Gastrocnemius medialis (tissue), 4 donors: ENCODE data around the gene MROH8. TPM values are rescaled to one million over a fixed set of nuclear protein-coding genes. Genes with fewer than 3 reads are reported as not detected.
"Not testable (repeated sequence)": the region's sequence is repeated elsewhere in the genome, so short reads cannot be mapped to it uniquely, and the experiment has no call there.

Experiments used
- ATAC-seq, 2 donors: fragments of 150-250 bp; one replicate each; pipeline ENCODE4 v1.9.1; 2016
- DNase-seq, 2 donors: peaks; one replicate each; pipeline ENCODE4 v3.0.0-alpha.2; 2019
- H3K27ac ChIP-seq, 4 donors: fragments of 200-600 bp; sonication (generic); 1 replicate in 1 of 4; 2 replicates in 3 of 4; pipeline ENCODE4 v1.5.1; 2016 to 2018; ENCODE audit warnings: mild to moderate bottlenecking in 2 of 4, moderate library complexity in 1 of 4
- H3K27me3 ChIP-seq, 3 donors: fragments of 200-600 bp; sonication (generic) in 2 of 3; 1 replicate in 1 of 3; 2 replicates in 2 of 3; pipeline versions ENCODE4 v1.5.1 to v1.6.0; 2016 to 2019; ENCODE audit warnings: mild to moderate bottlenecking in 1 of 3, moderate library complexity in 1 of 3
- H3K36me3 ChIP-seq, 2 donors: fragments of 200-600 bp; sonication (generic) in 1 of 2; one replicate each; pipeline ENCODE4 v1.5.1; 2017 to 2018
- H3K4me1 ChIP-seq, 2 donors: fragments of 200-600 bp; sonication (generic) in 1 of 2; one replicate each; pipeline ENCODE4 v1.5.1; 2016 to 2017; ENCODE audit warnings: mild to moderate bottlenecking in 2 of 2
- H3K4me3 ChIP-seq, 4 donors: fragments of 200-600 bp; sonication (generic) in 3 of 4; 1 replicate in 1 of 4; 2 replicates in 3 of 4; pipeline ENCODE4 v1.5.1; 2016 to 2019; ENCODE audit warnings: mild to moderate bottlenecking in 2 of 4
- H3K9me3 ChIP-seq, 3 donors: fragments of 200-600 bp; sonication (generic) in 2 of 3; 1 replicate in 1 of 3; 2 replicates in 2 of 3; pipeline ENCODE4 v1.5.1; 2016 to 2019
- CTCF ChIP-seq, 5 experiments: fragments of 450-650 bp in 3 of 5; fragments of 200-600 bp in 2 of 5; sonication (generic) in 2 of 5; IDR thresholded peaks in 4 of 5; conservative IDR thresholded peaks in 1 of 5; 1 replicate in 4 of 5; 2 replicates in 1 of 5; pipeline ENCODE4 v1.5.1; 2016 to 2019; ENCODE audit warnings: antibody characterized with exemption in 5 of 5, mild to moderate bottlenecking in 3 of 5, moderate library complexity in 3 of 5
- POLR2A ChIP-seq, 2 donors: fragments of 450-650 bp; IDR thresholded peaks; one replicate each; pipeline ENCODE4 v1.6.1; 2017; ENCODE audit warnings: antibody characterized with exemption in 2 of 2, mild to moderate bottlenecking in 2 of 2, moderate library complexity in 2 of 2
- in situ Hi-C, 4 donors: fragments of 200-750 bp; cut with MboI; loops; one replicate each; pipeline versions ENCODE4 v1.15.0 to v1.8.0; 2017; ENCODE audit warnings: low sequenced_read_pairs in 4 of 4
- intact Hi-C: fragments of 100-400 bp; cut with DNase I; formaldehyde crosslinking; loops from one replicate; pipeline ENCODE4 v1.15.1; 2023; ENCODE audit warnings: low total_unique reads
- total RNA-seq, 4 donors: library from RNA; depleted of rRNA; stranded (reverse); fragments of >200 nt; gene quantifications; one replicate each; pipeline versions ENCODE4 v1.1.0 to v1.2.3, GENCODE V29; 2016

Gene MROH8
- total RNA-seq, 4 donors from 2014 or later, result 1.4 to 4.4 (median 3.0) TPM

- ATAC-seq, result no peak
- TF ChIP-seq POLR2A (IDR thresholded peaks at IDR 0.05), result no peak
- TF ChIP-seq CTCF (IDR thresholded peaks at IDR 0.05 in 4 of 5, conservative IDR thresholded peaks at IDR 0.05 in 1 of 5), result no peak
- H3K4me3 ChIP-seq, result no peak overlapping the region
- no peaks in the 10 kb centered on the region for H3K27me3 ChIP-seq
- in situ Hi-C loops, result no loop called here
- no peaks in the 10 kb centered on the region for H3K4me1 ChIP-seq
- peaks cover 0 to 4% of the 10 kb centered on the region in 2 donors for H3K36me3 ChIP-seq
- H3K27ac ChIP-seq, result no peak overlapping the region
- intact Hi-C loops, result no loop called here
- H3K9me3 ChIP-seq, result no peaks in the 10 kb centered on the region
- no peak for DNase-seq
Measured at GRCh38 chr20:37151529-37151928, 27.8 kb downstream of the MROH8 start.

- ATAC-seq, H3K27ac ChIP-seq, H3K27me3 ChIP-seq, H3K4me3 ChIP-seq, H3K4me1 ChIP-seq, H3K9me3 ChIP-seq, in situ Hi-C loops, DNase-seq, intact Hi-C loops, H3K36me3 ChIP-seq: not testable (repeated sequence)
Measured at GRCh38 chr20:37150864-37151263, 28.5 kb downstream of the MROH8 start.

- no peak for TF ChIP-seq POLR2A (IDR thresholded peaks at IDR 0.05)
- TF ChIP-seq CTCF (IDR thresholded peaks at IDR 0.05 in 4 of 5, conservative IDR thresholded peaks at IDR 0.05 in 1 of 5), result no peak
- in situ Hi-C loops (no loop called here), intact Hi-C loops (no loop called here)
- ATAC-seq (no peak), DNase-seq (no peak)
- H3K9me3 ChIP-seq, result no peaks in the 10 kb centered on the region
- H3K27ac ChIP-seq, result no peak overlapping the region
- H3K4me3 ChIP-seq, result no peak overlapping the region
- no peaks in the 10 kb centered on the region for H3K36me3 ChIP-seq
- H3K4me1 ChIP-seq, result no peaks in the 10 kb centered on the region
- no peaks in the 10 kb centered on the region for H3K27me3 ChIP-seq
Measured at GRCh38 chr20:37147250-37147649, 32.1 kb downstream of the MROH8 start.

GRCh38 chr20:37144856-37145404 is 34.4 kb downstream of the MROH8 start:
- Histone ChIP-seq H3K27me3 (no peaks in the 10 kb centered on the region), H3K9me3 (no peaks in the 10 kb centered on the region), H3K4me1 (no peaks in the 10 kb centered on the region), H3K4me3 (no peak overlapping the region), H3K36me3 (no peaks in the 10 kb centered on the region), H3K27ac (no peak overlapping the region)
- TF ChIP-seq POLR2A (IDR thresholded peaks at IDR 0.05) (no peak), CTCF (IDR thresholded peaks at IDR 0.05 in 4 of 5, conservative IDR thresholded peaks at IDR 0.05 in 1 of 5) (no peak)
- DNase-seq (no peak), ATAC-seq (no peak)
- in situ Hi-C loops, result no loop called here
- intact Hi-C loops, result no loop called here

GRCh38 chr20:37142708-37143107 is 36.6 kb downstream of the MROH8 start:
- H3K4me3 ChIP-seq, result no peak overlapping the region
- TF ChIP-seq POLR2A (IDR thresholded peaks at IDR 0.05) (no peak), CTCF (IDR thresholded peaks at IDR 0.05 in 4 of 5, conservative IDR thresholded peaks at IDR 0.05 in 1 of 5) (no peak)
- no peak overlapping the region for H3K27ac ChIP-seq
- ATAC-seq, result no peak
- H3K27me3 ChIP-seq, result no peaks in the 10 kb centered on the region
- in situ Hi-C loops, result no loop called here
- no peaks in the 10 kb centered on the region for H3K9me3 ChIP-seq
- intact Hi-C loops, result no loop called here
- no peaks in the 10 kb centered on the region for H3K36me3 ChIP-seq
- no peak for DNase-seq
- no peaks in the 10 kb centered on the region for H3K4me1 ChIP-seq
